Measurements from ENCODE around the gene ACOT12. TPM values are rescaled to one million over a fixed set of nuclear protein-coding genes. Genes with fewer than 3 reads are reported as not detected.

The ACOT12 gene
- total and polyA plus RNA-seq, 7 experiments from 2014 or later = 0.46 to 1.1 TPM; not detected in 5

GRCh38 chr5:81427566-81427965 is 33.6 kb upstream of the ACOT12 start:
- no peak for DNase-seq
- Histone ChIP-seq H3K36me3 (ENCODE audit: control insufficient read depth in 2 of 3, insufficient read depth in 3 of 3, low read length in 3 of 3) (no peaks in the 10 kb centered on the region), H3K9me3 (ENCODE audit: control insufficient read depth in 2 of 3, low read length in 3 of 3) (no peaks in the 10 kb centered on the region), H3K4me1 (ENCODE audit: control insufficient read depth in 2 of 2, insufficient read depth in 2 of 2, low read length in 2 of 2) (peaks cover 0 to 6% of the 10 kb centered on the region in 2 donors), H3K27me3 (ENCODE audit: control insufficient read depth in 2 of 2, insufficient read depth in 2 of 2, low read length in 2 of 2) (no peaks in the 10 kb centered on the region), H3K27ac (ENCODE audit: low read depth, low read length) (no peak overlapping the region), H3K4me3 (ENCODE audit: low read length) (no peak overlapping the region)
- no peaks in the 10 kb centered on the region for H3K9me3 Mint-ChIP-seq
- no peak for ATAC-seq
- intact Hi-C loops (cut with micrococcal nuclease) = loop anchor here (5.0 kb wide), 3 partner anchors 80 to 545 kb away; partner anchors contain the start of gene ATG10 (in 2 of the 2)
- H3K27ac Mint-ChIP-seq = peak overlapping the region in 4 of 9 donors; percentile 9 to 36 (median 20)
- peaks cover 0 to 10% (median 3%) of the 10 kb centered on the region in 5 donors for H3K36me3 Mint-ChIP-seq
- POLR2A ChIA-PET = no interaction called here
- H3K27me3 Mint-ChIP-seq = no peaks in the 10 kb centered on the region
- H3K4me3 Mint-ChIP-seq = no peak overlapping the region
- CTCF ChIA-PET = interaction anchor here (0.6 to 3.8 kb wide), 3 partner anchors 352 to 740 kb away, joined by 3 to 30 read pairs (median 3); no protein-coding TSS in a partner anchor
- H3K4me1 Mint-ChIP-seq = peaks cover 4 to 24% (median 12%) of the 10 kb centered on the region in 7 donors

DNA sequence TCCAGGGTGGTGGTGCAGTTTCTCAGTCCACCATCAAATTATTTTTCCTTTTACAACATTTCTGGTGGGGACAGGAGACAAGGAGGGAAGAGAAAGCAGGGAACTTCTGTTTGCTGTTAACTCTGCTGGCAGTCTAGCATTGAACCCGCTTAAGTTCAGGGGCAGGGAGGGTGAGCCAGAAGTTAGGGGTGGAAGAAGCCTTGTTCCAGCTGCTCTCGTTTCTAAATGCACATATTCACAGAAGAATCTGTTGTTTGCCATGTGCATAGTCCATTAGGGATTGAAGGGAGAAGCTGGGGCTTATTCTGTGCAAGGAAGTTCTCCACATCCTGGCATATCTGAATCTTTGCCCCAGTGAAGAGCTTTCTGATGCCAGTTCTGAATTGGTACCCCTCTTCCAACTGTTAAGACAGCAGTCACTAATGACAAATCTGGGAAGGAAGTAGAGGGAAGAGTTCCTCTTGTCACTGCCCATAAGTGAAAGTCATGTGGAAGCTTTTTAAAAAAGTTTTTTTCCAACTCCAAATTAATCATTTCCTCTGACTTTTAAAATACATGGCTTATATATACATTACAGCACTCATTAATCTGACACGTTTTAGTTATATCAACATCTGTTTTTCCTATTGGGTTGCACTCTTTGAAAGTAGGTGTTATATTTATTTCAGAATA is 32.6 kb upstream of the ACOT12 start:
- no peak overlapping the region for H3K27ac ChIP-seq (ENCODE audit: low read depth, low read length)
- Mint-ChIP-seq H3K27ac (peak overlapping the region in 8 of 9 donors; percentile 9 to 74 (median 48)), H3K36me3 (peaks cover 0 to 13% (median 3%) of the 10 kb centered on the region in 5 donors), H3K27me3 (no peaks in the 10 kb centered on the region), H3K4me3 (no peak overlapping the region), H3K4me1 (peaks cover 3 to 24% (median 13%) of the 10 kb centered on the region in 7 donors), H3K9me3 (no peaks in the 10 kb centered on the region)
- ChIA-PET POLR2A (no interaction called here), CTCF (interaction anchor here (0.6 to 3.8 kb wide), 9 partner anchors 12 to 831 kb away, joined by 3 to 30 read pairs (median 3); partner anchors contain the start of gene SSBP2)
- H3K4me1 ChIP-seq (ENCODE audit: control insufficient read depth in 2 of 2, insufficient read depth in 2 of 2, low read length in 2 of 2) = peaks cover 0 to 6% of the 10 kb centered on the region in 2 donors
- ATAC-seq = no peak
- no peaks in the 10 kb centered on the region for H3K36me3 ChIP-seq (ENCODE audit: control insufficient read depth in 2 of 3, insufficient read depth in 3 of 3, low read length in 3 of 3)
- no peaks in the 10 kb centered on the region for H3K9me3 ChIP-seq (ENCODE audit: control insufficient read depth in 2 of 3, low read length in 3 of 3)
- no peak overlapping the region for H3K4me3 ChIP-seq (ENCODE audit: low read length)
- no peak for DNase-seq
- intact Hi-C loops (cut with micrococcal nuclease) = loop anchor here (1.0 to 5.0 kb wide), 4 partner anchors 81 to 546 kb away; partner anchors contain the start of genes ATG10 (in 2 of the 2) and SSBP2 (in 1 of the 2)
- no peaks in the 10 kb centered on the region for H3K27me3 ChIP-seq (ENCODE audit: control insufficient read depth in 2 of 2, insufficient read depth in 2 of 2, low read length in 2 of 2)

DNA sequence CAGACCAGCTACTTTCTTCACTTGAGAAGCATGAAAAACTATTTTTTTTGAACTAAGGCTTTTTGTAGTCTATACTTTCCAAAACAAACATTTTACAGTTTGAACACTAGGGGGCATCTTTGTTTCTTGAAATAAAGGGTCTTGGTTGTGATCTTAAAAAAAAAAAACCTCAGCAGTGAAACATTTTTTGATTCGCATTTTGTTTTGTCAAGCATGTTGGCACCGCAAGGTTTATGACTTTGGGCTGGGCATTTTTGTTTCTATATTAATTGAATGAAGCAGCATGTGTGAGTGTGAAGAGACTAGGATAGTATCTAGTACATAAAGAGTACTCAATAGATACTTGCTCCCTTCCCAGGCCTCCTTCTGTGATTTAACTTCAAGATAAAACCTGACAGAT is 31.6 kb upstream of the ACOT12 start:
- no peak overlapping the region for H3K4me3 ChIP-seq (ENCODE audit: low read length)
- ATAC-seq (peak; percentile 73), DNase-seq (peak in 7 of 9 donors; percentile 15 to 72 (median 58))
- no peaks in the 10 kb centered on the region for H3K27me3 Mint-ChIP-seq
- no peaks in the 10 kb centered on the region for H3K9me3 Mint-ChIP-seq
- peak overlapping the region in 6 of 9 donors; percentile 9 to 65 (median 48) for H3K27ac Mint-ChIP-seq
- H3K4me1 Mint-ChIP-seq = peaks cover 3 to 25% (median 13%) of the 10 kb centered on the region in 7 donors
- intact Hi-C loops (cut with micrococcal nuclease) = loop anchor here (1.0 to 5.0 kb wide), 10 partner anchors 82 to 834 kb away; partner anchors contain the start of genes ATG10 (in 2 of the 2) and SSBP2 (in 1 of the 2)
- H3K4me3 Mint-ChIP-seq = peak overlapping the region in 2 of 10 donors; percentile 6 to 8
- H3K4me1 ChIP-seq (ENCODE audit: control insufficient read depth in 2 of 2, insufficient read depth in 2 of 2, low read length in 2 of 2) = peaks cover 0 to 6% of the 10 kb centered on the region in 2 donors
- ChIA-PET POLR2A (no interaction called here), CTCF (interaction anchor here (0.7 to 3.8 kb wide), 11 partner anchors 9 to 832 kb away, joined by 3 to 30 read pairs (median 4); partner anchors contain the start of gene SSBP2)
- H3K36me3 ChIP-seq (ENCODE audit: control insufficient read depth in 2 of 3, insufficient read depth in 3 of 3, low read length in 3 of 3) = peaks cover 0 to 2% (median 0%) of the 10 kb centered on the region in 3 experiments
- no peaks in the 10 kb centered on the region for H3K9me3 ChIP-seq (ENCODE audit: control insufficient read depth in 2 of 3, low read length in 3 of 3)
- peaks cover 0 to 21% (median 8%) of the 10 kb centered on the region in 5 donors for H3K36me3 Mint-ChIP-seq
- H3K27ac ChIP-seq (ENCODE audit: low read depth, low read length) = no peak overlapping the region
- no peaks in the 10 kb centered on the region for H3K27me3 ChIP-seq (ENCODE audit: control insufficient read depth in 2 of 2, insufficient read depth in 2 of 2, low read length in 2 of 2)

- intact Hi-C loops (cut with micrococcal nuclease) = loop anchor here (1.0 to 5.0 kb wide), 10 partner anchors 83 to 835 kb away; partner anchors contain the start of genes ATG10 (in 2 of the 2) and SSBP2 (in 1 of the 2)
Measured at GRCh38 chr5:81424728-81425127, 30.8 kb upstream of the ACOT12 start.

DNA sequence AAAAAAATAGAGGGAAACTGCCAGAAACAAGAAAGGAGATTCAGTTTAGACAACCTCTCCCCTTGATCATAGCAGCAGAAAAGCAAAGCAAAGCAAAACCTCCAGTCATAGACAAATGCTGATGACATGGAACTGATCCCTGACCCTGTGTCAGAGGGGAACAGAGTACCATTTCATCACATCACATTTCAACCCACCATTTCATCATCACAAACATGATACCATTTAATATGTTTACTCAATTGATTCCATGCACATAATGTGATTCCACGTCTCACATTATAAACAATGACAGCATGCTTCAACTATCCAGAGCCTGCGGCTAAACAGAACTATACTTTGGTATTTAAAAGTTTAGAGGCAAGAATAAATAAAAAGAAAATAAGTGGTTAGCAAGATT is 28.7 kb upstream of the ACOT12 start:
- H3K4me3 ChIP-seq (ENCODE audit: low read length) = no peak overlapping the region
- H3K27me3 ChIP-seq (ENCODE audit: control insufficient read depth in 2 of 2, insufficient read depth in 2 of 2, low read length in 2 of 2) = no peaks in the 10 kb centered on the region
- no peaks in the 10 kb centered on the region for H3K9me3 ChIP-seq (ENCODE audit: control insufficient read depth in 2 of 3, low read length in 3 of 3)
- H3K27me3 Mint-ChIP-seq = no peaks in the 10 kb centered on the region
- ATAC-seq (no peak), DNase-seq (no peak)
- H3K27ac Mint-ChIP-seq = no peak overlapping the region
- intact Hi-C loops (cut with micrococcal nuclease) = no loop called here
- H3K4me1 ChIP-seq (ENCODE audit: control insufficient read depth in 2 of 2, insufficient read depth in 2 of 2, low read length in 2 of 2) = peaks cover 0 to 6% of the 10 kb centered on the region in 2 donors
- ChIA-PET CTCF (interaction anchor here (0.6 to 1.7 kb wide), 2 partner anchors 646 to 743 kb away, joined by 3 to 6 read pairs; no protein-coding TSS in a partner anchor), POLR2A (no interaction called here)
- H3K4me3 Mint-ChIP-seq = no peak overlapping the region
- H3K36me3 ChIP-seq (ENCODE audit: control insufficient read depth in 2 of 3, insufficient read depth in 3 of 3, low read length in 3 of 3) = peaks cover 0 to 11% (median 7%) of the 10 kb centered on the region in 3 experiments
- no peaks in the 10 kb centered on the region for H3K9me3 Mint-ChIP-seq
- H3K27ac ChIP-seq (ENCODE audit: low read depth, low read length) = no peak overlapping the region
- peaks cover 3 to 41% (median 13%) of the 10 kb centered on the region in 7 donors for H3K4me1 Mint-ChIP-seq
- peaks cover 0 to 39% (median 19%) of the 10 kb centered on the region in 5 donors for H3K36me3 Mint-ChIP-seq

More at GRCh38 chr5:81424728-81425127, 30.8 kb upstream of the ACOT12 start:
- Histone ChIP-seq H3K36me3 (ENCODE audit: control insufficient read depth in 2 of 3, insufficient read depth in 3 of 3, low read length in 3 of 3) (peaks cover 0 to 10% (median 7%) of the 10 kb centered on the region in 3 experiments), H3K9me3 (ENCODE audit: control insufficient read depth in 2 of 3, low read length in 3 of 3) (no peaks in the 10 kb centered on the region), H3K4me1 (ENCODE audit: control insufficient read depth in 2 of 2, insufficient read depth in 2 of 2, low read length in 2 of 2) (peaks cover 0 to 6% of the 10 kb centered on the region in 2 donors), H3K27ac (ENCODE audit: low read depth, low read length) (no peak overlapping the region), H3K4me3 (ENCODE audit: low read length) (no peak overlapping the region), H3K27me3 (ENCODE audit: control insufficient read depth in 2 of 2, insufficient read depth in 2 of 2, low read length in 2 of 2) (no peaks in the 10 kb centered on the region)
- Mint-ChIP-seq H3K27ac (no peak overlapping the region), H3K4me1 (peaks cover 3 to 33% (median 13%) of the 10 kb centered on the region in 7 donors), H3K27me3 (no peaks in the 10 kb centered on the region), H3K4me3 (no peak overlapping the region), H3K36me3 (peaks cover 0 to 29% (median 14%) of the 10 kb centered on the region in 5 donors), H3K9me3 (no peaks in the 10 kb centered on the region)
- ChIA-PET CTCF (interaction anchor here (0.6 to 3.8 kb wide), 8 partner anchors 9 to 833 kb away, joined by 3 to 30 read pairs (median 4); no protein-coding TSS in a partner anchor), POLR2A (no interaction called here)
- no peak for ATAC-seq
- no peak for DNase-seq

GRCh38 chr5:81420039-81420667 is 26.2 kb upstream of the ACOT12 start:
- ChIA-PET POLR2A (no interaction called here), CTCF (no interaction called here)
- no peak overlapping the region for H3K4me3 ChIP-seq (ENCODE audit: low read length)
- peaks cover 4 to 54% (median 25%) of the 10 kb centered on the region in 5 donors for H3K36me3 Mint-ChIP-seq
- ATAC-seq (peak; percentile 61), DNase-seq (no peak)
- no peaks in the 10 kb centered on the region for H3K9me3 ChIP-seq (ENCODE audit: control insufficient read depth in 2 of 3, low read length in 3 of 3)
- no peak overlapping the region for H3K27ac ChIP-seq (ENCODE audit: low read depth, low read length)
- no peaks in the 10 kb centered on the region for H3K27me3 ChIP-seq (ENCODE audit: control insufficient read depth in 2 of 2, insufficient read depth in 2 of 2, low read length in 2 of 2)
- H3K4me3 Mint-ChIP-seq = peak overlapping the region in 1 of 10 donors; percentile 27
- H3K4me1 Mint-ChIP-seq = peaks cover 0 to 31% (median 0%) of the 10 kb centered on the region in 7 donors
- H3K27me3 Mint-ChIP-seq = no peaks in the 10 kb centered on the region
- no peaks in the 10 kb centered on the region for H3K4me1 ChIP-seq (ENCODE audit: control insufficient read depth in 2 of 2, insufficient read depth in 2 of 2, low read length in 2 of 2)
- H3K27ac Mint-ChIP-seq = peak overlapping the region in 3 of 9 donors; percentile 3 to 77 (median 38)
- H3K36me3 ChIP-seq (ENCODE audit: control insufficient read depth in 2 of 3, insufficient read depth in 3 of 3, low read length in 3 of 3) = peaks cover 0 to 13% (median 11%) of the 10 kb centered on the region in 3 experiments
- H3K9me3 Mint-ChIP-seq = no peaks in the 10 kb centered on the region
- intact Hi-C loops (cut with micrococcal nuclease) = no loop called here

Data from naive thymus-derived CD4-positive, alpha-beta T cell (primary cell).